Inflammatory macrophage treated with lipopolysaccharide for 4 hours (primary cell): Measurements from ENCODE around the gene DNM3.

ENCODE experiments used
- DNase-seq: peaks from one replicate; pipeline ENCODE4 v3.0.0-alpha.2; 2020

DNM3 gene

GRCh38 chr1:171873664-171874063, 32.4 kb downstream of the DNM3 start:
- no peak for DNase-seq

GRCh38 chr1:171877701-171878100, 36.4 kb downstream of the DNM3 start:
- DNase-seq = no peak

- no peak for DNase-seq
Measured at GRCh38 chr1:171879556-171879955, 38.3 kb downstream of the DNM3 start.

GRCh38 chr1:171881442-171881841, 40.1 kb downstream of the DNM3 start:
- no peak for DNase-seq

- DNase-seq = no peak
Measured at GRCh38 chr1:171883849-171884248, 42.6 kb downstream of the DNM3 start.

GRCh38 chr1:171884475-171884874, 43.2 kb downstream of the DNM3 start:
- DNase-seq = no peak

- no peak for DNase-seq
Measured at GRCh38 chr1:171890131-171890530, 48.8 kb downstream of the DNM3 start.

GRCh38 chr1:171896936-171897703, 55.8 kb downstream of the DNM3 start:
- DNase-seq = no peak

GRCh38 chr1:171898941-171899340, 57.6 kb downstream of the DNM3 start:
- DNase-seq = no peak

GRCh38 chr1:171899838-171900237, 58.5 kb downstream of the DNM3 start:
- DNase-seq = no peak

- no peak for DNase-seq
Measured at GRCh38 chr1:171901245-171901644, 59.9 kb downstream of the DNM3 start.

- no peak for DNase-seq
Measured at GRCh38 chr1:171902527-171902926, 61.2 kb downstream of the DNM3 start.

GRCh38 chr1:171904778-171905450, 63.6 kb downstream of the DNM3 start:
- DNase-seq = peak; percentile 24

GRCh38 chr1:171909711-171910110, 68.4 kb downstream of the DNM3 start:
- no peak for DNase-seq

- no peak for DNase-seq
Measured at GRCh38 chr1:171910786-171911185, 69.5 kb downstream of the DNM3 start.

- no peak for DNase-seq
Measured at GRCh38 chr1:171911506-171911905, 70.2 kb downstream of the DNM3 start.

GRCh38 chr1:171912509-171913175, 71.3 kb downstream of the DNM3 start:
- no peak for DNase-seq

- DNase-seq = peak; percentile 7
Measured at GRCh38 chr1:171913385-171913784, 72.1 kb downstream of the DNM3 start.

- no peak for DNase-seq
Measured at GRCh38 chr1:171916315-171916771, 75.0 kb downstream of the DNM3 start.

- DNase-seq = no peak
Measured at GRCh38 chr1:171917331-171917730, 76.0 kb downstream of the DNM3 start.

- no peak for DNase-seq
Measured at GRCh38 chr1:171919891-171920887, 78.9 kb downstream of the DNM3 start.

GRCh38 chr1:171922999-171923398, 81.7 kb downstream of the DNM3 start:
- no peak for DNase-seq

GRCh38 chr1:171929121-171929520, 87.8 kb downstream of the DNM3 start:
- DNase-seq = no peak
